B cell (primary cell): Measurements from ENCODE around the gene GNAL.

Source experiments
- CTCF ChIP-seq: fragments of 200-600 bp; IDR thresholded peaks from one replicate; pipeline ENCODE4 v1.8.0; 2022; ENCODE audit warnings: antibody characterized with exemption, mild to moderate bottlenecking
- EZH2 ChIP-seq: IDR thresholded peaks from 2 replicates; pipeline ENCODE4 v1.6.1; 2012; ENCODE audit warnings: borderline replicate concordance, low read depth, mild to moderate bottlenecking, moderate library complexity, low read length; ENCODE audit not compliant: insufficient read depth, poor library complexity, severe bottlenecking

- no peak for TF ChIP-seq CTCF
- TF ChIP-seq EZH2 = no peak
These were observed 32.7 kb downstream of the GNAL start for GRCh38 chr18:11721720-11722119.
